Activated CD8-positive, alpha-beta memory T cell treated with anti-CD3 and anti-CD28 coated beads for 48 hours (primary cell): ENCODE results near the gene CLBA1.

ENCODE experiments used
- DNase-seq, 3 experiments: peaks; one replicate each; pipeline ENCODE4 v3.0.0-alpha.2; 2020; ENCODE audit warnings: low read depth in 2 of 3, low spot score in 2 of 3

CLBA1 gene

DNA sequence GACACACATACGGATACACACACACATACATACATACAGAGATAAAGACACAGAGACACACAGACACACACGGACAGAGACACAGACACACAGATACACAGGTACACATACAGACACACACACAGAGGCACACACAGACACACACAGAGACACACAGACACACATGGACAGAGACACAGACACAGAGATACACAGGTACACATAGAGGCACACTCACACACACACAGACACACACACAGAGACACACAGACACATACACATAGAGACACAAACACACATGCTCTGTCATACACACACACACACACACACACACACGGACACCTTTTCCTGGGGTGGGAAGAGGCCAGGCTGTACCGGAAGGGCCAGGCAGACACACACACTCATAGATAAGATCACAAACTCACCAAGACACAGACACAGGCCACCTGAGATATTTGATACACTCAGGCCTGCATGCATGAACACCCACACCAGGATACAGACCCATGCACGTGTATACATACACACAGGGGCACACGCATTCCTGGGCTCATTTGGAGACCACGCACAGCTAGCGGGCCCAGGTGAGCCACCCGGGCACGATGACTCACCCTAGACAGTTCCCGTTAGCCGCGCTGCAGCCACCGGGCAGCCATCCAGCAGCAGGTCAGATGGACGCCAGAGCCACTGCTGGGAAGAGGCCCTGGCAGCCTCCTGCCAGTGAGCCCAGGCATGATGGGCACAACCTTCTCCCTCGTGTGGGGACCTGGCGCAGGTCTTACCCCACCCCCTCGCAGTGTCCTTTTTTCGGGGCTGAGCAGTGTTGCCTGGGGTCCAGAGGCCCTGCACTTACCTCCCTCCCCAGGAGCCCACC is 5.6 kb upstream of the CLBA1 start:
- DNase-seq: no peak

DNA sequence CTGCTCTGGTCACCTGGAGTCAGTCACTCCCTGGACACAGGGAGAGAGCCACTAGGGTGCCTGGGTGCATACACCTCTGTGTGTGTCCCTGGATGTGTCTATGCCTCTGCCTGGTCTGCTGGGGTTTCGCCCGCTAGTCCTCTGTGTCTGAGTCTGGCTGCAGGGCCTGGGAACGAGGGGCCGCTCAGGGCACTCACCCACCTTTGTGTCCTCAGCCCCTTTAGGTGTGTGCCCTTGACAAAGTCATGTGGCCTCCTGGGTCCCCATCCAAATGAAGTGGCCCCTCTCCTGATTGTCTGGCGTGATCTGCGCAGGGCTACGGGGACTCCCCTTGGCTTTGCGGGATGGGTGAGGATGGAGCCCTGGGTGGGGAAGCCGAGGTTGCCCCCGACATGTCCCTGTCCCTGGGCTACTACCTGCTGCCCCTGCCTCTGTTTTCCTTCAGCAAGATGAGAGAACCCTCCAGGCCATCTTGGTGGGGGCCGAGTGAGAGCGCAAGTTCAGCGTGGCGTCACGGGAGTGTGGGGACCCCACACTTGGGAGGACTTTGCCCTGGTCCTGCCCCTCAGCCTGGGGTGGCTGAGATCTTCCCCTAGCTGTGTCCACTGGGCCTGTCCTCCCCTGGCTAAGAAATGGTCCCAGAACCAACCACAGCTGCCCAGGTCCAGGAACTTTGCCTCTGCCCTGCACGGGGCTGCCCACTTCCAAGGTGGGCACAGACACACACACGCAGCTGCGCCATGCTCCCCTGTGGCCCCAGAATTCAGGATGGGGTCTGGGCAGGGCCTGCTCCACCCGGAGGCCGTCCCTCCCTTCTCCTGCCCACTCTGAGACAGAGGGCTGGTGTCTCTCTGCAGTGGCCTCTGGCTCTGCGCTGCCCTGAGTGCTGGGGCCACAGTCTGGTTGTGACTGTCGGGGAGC is 4.7 kb upstream of the CLBA1 start:
- DNase-seq: no peak

DNA sequence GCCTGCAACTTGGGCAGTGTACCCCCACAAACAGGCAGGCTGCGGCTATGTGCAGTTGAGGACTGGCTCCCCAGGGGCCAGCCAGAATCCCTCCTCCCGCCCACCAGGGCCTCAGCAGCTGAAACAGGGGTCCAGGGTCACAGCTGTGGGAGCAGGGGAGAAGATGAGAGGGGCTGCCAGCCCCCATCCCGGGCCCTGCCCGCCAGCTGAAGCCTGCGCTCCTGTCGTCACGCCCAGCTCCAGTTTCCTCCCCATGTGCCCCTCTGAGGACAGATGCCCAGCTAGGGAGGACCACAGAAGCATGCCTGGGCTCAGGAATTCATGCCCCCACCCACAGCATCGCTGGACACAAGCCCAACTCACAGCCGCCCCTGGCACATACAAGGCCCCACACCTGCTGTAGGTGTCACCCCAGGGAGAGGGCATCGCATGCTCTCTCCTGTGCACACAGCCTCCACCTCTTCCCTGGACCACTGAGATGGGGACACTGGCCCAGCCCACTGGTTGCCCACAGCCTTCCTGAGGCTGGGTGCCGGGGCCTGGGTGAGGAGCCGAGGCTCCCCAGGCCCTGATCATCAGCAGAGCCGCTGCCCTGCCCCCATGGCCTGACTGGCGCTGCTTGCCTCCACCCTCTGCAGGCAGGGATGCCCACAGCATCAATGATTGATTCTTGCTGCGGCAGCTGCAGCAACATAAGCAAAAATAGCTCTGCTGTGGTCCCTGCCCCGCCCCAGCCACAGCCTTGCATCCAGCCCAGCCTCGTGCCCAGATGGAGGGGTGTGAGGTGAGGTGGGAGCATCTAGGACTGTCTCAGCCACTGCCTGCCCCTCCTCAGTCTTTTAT is 3.7 kb upstream of the CLBA1 start:
- DNase-seq: no peak

DNA sequence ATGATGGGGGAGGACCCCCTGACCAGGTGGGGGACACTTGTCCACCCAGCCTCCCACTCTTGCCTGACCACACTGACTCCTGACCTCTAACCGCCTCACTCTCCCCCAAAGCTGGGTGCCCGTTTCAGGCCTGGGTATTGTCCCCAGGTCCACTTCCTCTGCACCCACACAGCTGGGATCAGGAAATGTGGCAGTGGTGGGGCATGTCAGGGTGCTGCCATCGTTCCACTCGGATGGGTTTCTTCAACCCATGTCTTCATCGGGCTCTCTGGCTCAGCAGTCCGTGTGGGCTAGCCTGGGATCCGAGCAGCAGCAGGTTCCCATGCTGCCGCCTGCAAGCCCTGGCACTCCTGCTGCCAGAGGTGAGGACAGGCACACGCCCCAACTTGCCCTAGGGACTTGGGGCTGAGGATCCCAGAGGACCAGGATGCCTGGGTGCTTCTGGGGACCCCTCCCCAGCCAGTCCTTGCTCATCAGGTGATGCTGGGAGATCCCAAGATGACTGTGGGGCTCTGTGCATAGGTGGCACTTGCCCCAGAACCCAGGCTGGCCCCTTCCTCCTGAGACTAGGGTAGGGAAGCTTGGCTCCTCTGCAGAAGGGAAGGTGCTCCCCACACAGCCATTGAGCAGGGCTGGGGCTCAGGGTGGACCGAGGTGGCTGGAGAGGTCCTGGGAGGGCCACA is 2.9 kb upstream of the CLBA1 start:
- DNase-seq: no peak

DNA sequence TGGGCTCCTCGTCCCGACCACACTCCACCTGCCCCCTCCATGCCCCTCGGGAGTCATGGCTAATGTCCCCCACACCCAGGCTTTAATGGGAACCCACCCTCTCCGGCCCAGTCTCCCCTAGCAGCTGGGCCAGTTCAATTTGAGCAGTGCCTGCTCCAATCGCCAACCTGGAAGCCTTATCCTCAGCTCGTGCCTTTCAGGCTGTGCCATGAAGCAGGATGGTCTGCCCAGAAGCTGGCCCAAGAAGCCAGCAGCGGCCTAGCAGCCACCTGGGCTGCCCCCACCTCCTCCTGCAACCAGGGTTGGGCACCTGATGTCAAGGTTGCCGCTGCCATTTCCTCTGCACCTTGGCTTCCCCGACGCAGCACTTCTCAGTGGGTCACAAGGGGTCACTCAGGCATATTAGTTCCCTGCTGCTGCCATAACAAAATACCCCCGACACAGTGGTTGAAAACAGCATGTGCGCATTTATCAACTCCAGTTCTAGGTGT is 2.3 kb upstream of the CLBA1 start:
- no peak for DNase-seq

DNA sequence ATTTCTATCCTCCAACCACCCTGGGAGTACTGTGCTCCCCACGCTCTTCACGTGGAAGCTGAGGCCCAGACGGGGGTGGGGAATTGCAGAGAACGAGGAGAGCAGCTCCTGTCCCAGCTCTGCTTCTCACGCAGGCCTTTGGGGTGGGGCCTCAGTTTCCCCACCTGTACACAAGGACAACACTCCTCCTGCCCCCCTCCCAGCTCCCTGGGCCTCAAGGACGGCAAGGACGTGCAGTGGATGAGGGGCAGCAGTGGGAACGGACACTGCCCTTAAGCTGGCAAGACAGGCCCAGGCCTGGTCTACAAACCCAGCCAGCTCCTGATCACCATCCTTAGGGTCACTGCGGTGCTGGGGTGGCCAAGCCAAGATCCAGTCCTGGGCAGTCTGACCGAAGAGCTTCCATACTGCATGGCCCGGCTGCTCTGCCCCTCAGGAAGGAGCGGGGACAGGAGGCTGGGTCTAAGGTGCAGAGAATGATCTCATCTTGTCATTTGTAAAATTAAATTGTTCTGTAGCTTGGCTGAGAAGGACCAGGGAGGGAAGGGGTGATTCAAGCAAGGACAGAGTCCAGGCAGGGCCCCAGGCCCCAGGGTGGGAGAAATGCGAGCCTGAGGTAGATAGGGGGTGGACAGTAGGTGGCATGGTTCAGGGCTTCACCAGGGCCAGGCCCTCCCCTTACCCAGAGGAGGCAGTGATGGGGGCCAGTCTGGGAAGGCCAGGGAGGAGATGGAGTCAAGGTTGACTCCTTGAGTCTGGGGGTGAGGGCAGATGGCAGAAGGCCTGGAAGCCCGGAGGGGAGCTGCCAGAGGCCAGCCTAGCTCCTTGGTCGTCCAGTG is 1.3 kb upstream of the CLBA1 start:
- no peak for DNase-seq

DNA sequence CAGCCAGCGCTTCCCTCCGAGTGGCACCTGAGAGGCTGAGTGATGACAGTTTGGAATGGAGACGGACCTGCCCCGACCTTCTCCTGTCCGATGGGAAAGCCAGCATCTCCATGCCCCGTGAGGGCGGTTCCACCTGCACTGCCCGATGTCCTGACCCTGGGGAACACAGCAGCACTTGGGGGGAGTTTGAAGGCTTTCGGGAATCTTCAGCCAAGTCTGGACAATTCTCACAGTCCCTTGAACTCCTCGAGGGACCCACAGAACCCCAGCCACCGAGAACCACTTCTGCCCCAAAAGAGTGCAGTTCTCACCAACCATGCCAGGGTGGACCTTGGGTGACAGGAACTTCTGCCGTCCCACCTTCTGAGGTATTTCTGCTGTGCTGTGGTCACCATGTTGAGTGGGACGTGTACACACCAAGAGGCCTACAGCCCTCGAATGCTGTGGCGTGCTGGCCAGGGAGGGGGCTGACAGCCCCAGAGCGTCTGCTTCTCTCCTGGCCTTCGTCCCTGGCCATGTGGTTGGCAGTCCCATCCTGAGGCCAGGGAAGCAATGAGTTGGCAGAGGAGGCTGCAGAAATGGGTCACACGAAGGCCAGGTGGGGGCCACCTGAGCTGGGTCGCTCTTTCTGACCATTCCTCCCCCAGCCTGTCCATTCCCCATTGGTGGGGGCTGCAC is 1.0 kb downstream of the CLBA1 start:
- DNase-seq: no peak

DNA sequence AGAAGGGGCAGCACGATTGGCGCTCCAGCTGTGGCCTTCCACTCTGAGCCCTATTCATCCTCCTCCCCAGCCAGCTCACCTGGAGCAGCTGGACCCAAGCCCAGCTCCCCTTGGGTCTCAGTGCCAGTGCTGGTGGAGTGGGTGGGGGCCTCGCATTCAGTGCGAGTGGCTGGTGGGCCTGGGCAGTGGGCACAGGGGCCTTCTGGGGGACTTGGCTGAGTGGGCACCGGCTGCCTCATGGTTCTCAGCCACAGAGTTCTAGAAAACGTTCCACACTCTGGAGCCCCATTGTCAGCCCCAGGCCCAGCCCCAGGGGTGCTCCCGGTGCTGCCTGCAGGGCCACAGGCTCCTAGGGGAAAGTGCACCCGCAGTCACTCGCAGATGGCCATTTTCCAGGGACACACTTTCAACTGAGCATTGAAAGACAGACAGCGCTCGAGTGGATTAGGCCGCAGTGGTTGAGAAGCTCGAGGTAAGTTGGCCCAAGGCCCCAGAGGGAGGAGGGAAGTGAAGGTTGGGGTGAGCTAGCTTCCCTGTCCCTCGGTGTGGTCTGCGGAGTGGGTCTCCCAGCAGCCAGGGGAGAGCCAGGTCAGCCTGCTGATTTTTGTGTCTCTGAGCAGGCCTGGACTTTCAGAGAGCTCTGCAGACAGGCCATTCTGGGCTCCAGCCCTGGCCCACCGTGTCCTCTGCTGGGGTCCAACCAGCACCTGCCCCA is 3.8 kb downstream of the CLBA1 start:
- DNase-seq: no peak

DNA sequence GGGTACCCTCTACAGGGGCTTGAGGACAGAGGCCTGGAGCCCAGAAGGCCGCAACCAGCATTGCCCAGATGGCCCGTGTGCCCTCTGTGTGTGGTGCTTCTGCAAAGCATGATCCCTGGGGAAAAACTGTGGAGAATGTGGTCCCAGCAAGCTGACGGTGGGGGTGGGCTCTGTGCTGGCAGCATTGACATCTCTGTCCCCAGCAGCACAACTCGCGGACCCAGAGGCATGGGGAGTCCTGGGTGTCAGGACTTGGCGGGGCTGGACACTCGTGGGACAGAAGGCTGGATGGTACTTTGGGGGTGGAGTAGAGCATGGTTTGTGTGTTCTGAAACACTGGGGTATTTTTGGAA is 4.3 kb downstream of the CLBA1 start:
- DNase-seq: no peak

DNA sequence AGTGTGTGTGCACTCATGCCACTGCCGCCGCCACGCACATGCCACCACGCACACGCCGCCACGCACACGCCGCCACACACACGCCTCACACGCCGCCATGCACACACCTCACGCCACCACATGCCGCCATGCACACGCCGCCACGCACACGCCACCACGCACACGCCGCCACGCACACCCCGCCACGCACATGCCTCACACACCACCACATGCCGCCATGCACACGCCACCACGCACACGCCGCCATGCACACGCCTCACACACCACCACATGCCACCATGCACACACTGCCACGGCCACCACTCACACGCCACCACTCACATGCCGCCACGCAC is 6.3 kb downstream of the CLBA1 start:
- no peak for DNase-seq

DNA sequence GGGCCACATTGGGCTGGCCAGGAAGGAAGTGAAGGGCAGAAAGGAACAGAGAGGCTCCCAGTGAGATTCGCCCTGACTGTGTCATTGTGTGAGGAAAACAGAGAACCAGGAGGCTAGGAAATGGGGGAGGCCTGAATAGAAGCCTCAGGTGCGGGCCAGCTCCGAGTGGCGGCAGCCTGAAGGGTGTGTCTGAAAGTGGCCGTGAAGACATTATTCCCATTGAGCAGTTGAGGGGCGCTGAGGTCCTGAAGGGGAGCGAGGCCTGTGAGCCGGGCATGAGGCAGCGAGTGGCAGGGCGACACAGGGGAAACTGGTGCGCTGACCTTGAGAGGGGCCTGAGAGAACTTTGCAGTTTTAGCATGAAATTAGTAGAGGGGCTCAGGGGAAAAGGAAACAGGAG is 6.9 kb downstream of the CLBA1 start:
- no peak for DNase-seq

DNA sequence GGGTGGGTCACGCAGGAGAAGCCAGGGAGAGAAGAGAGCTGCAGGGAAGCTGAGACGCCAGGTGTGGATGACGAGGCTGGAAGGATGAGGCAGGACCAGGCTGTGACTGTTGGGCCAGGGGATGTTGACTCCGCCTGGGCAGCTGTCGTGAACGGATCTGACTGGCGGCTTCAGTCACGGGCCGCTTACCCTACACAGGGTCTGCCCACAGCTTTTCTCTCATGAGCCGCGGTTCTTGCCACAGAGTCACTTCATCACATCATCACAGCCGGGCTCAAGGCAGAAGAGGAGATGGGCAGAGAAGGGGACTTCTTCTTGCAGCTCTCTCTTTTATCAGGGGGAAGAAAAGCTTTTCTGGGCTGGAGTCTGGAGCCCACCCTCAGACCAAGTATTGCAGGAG is 7.7 kb downstream of the CLBA1 start:
- no peak for DNase-seq

DNA sequence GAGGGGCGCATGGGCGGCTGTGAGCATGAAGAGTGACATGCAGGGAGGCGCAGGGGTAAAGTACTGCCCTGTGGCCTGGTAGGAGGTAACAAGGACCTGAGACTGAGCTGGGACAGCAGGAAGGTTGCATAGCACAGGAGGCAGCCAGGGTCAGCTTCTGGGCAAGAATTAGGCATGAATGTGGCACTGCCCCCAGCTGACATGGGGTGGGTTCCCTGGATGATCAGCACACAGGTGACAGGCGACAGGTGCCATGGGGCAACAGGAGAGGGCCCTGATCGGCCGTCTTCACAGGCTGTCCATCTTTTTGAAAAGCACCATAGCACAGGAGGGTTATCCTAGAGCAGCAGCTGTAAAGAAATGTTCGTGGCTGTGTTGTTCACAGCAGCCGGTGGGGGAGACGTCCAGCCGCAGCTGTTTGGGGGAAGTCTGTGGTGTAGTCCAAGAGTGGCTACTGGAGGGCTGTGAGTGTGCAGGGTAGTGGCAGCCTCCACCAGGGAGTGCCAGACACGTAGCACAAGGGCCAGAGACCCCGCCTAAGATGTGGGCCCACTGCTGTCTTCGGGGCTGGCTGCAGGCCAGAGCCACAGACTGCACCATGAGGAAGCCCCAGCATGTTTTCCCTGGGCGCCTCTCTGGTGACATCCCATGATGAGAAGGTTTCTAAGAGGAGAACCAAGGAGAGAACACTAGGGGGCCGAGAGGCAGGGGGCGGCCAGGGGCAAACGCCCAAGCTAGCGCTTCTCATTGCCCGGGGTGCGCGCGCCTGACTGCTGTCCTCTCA is 8.4 kb downstream of the CLBA1 start:
- no peak for DNase-seq

DNA sequence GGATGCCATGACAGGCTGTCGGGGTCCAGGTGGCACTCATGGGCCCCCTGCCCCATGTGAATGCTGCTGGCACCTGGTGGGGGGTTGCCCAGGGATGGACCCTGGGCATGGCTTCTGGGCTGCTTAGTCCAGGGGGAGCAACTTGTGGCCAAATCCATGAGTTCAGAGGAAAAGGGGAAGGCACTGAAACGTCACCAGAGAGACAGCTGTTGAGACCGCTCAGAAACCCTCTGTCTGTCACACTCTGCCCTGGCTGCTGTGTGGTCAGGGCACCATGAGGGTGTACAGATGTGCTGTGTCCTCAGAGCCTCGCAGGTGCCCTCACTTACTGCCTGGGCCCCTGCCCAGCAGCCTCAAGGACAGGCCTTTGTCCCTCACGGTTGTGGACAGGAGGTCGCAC is 9.4 kb downstream of the CLBA1 start:
- DNase-seq: no peak

DNA sequence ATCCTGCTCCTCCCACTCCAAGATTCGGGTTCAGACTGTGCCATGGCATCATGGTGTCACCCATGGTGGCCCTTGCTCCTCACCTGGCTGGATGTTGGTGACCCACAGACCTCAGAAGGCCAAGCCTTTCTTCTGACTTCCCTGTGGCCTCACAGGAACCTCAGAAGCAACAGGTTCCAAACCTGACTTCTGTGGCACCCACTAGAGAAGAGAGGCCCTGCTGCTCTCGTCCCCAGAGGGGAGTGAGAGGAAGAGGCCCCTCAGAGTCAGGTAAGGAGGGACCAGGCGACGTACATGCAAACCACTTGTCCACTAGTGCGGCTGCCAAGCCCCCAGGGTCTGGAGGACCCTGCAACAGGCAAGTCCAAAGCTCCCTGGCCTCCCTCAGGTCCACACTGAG is 10.4 kb downstream of the CLBA1 start:
- no peak for DNase-seq

DNA sequence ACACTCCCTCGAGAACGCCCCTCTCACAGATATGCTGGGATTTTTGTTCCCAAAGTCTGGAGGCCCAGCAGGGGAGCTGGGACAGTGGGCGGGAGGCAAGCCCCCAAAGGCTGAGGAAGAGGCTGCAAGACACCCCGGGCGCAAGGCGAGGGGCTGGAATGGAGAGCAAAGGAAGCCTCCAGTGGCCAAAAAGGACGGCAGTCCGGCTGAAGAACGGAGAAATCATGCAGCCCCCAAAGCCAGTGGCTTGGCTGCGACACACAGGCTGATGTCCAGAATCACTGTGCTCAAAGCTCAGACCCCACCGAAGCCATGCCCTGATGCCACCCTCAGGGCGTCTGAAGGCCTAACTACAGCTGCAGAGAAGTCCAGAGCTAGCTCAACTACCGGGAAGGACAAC is 10.9 kb downstream of the CLBA1 start:
- no peak for DNase-seq

DNA sequence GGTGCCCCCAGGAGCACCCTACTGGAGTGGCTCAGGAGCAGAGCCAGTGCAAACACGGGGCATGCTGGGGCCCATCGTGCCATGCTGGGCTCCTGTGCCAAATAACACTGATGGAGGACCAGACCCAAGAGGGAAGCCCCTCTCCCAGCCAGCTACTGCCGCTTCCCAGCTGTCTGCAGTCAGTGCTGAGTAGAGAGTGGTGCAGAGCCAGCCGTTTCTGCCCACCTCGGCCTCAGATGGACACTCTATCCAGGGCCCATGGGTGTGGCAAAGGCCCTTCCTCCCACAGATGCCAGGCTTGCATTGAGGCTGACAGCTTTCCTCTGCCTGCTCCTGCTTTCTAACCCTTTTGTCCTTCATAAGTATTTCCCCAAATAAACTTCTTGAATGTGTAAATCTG is 13.2 kb downstream of the CLBA1 start:
- no peak for DNase-seq

DNA sequence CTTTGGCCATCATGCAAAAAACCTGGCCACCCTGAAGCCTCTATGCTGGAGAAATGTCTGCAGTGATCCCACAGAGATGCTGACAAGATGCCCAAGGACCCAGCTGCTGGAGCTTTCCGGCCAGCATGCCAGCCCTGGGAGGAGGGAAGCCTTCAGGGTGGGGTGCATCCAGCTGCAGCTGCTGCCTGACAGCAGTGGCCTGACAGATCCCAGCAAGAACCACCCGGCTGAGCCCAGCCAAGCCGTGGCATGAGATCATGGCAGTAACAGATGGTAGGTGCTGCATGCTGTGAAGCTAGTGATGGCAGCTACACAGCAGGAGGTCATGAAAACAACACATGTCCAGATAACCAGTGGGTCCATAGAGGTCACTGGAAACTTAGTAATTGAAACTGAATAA is 13.8 kb downstream of the CLBA1 start:
- DNase-seq: no peak
